ENCODE results near the gene RABGAP1L. TPM values are rescaled to one million over a fixed set of nuclear protein-coding genes. Genes with fewer than 3 reads are reported as not detected.

The RABGAP1L gene
- polyA plus RNA-seq, 3 donors: 35.2 to 75.3 (median 63.3) TPM

DNA sequence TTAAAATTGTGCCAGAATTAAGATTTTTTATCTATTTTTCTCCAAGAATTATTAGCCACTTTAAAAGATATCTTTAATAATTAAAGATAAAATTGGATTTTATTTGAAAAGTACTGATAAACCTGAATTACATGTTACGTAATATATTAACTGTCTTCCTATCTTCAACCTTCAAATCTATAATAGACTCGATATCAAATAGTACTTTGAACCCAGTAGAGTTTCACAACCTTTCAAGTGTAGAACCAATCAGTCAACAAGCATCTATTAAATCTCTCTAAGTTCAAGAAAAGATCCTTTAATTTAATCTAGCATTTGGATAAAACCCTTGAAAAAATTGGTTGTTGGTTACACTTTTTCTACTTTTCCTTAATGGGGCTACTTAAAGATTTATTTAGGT lies 559.9 kb downstream of the RABGAP1L start:
- no peaks in the 10 kb centered on the region for H3K4me1 ChIP-seq (ENCODE audit: control insufficient read depth in 1 of 2, insufficient read depth in 2 of 2, low read length in 2 of 2)
- Mint-ChIP-seq H3K27me3 (ENCODE audit: low read depth in 3 of 3) (peaks cover 0 to 2% (median 0%) of the 10 kb centered on the region in 3 donors), H3K4me1 (no peaks in the 10 kb centered on the region), H3K9me3 (peaks cover 0 to 1% (median 0%) of the 10 kb centered on the region in 7 donors), H3K27ac (no peak overlapping the region), H3K36me3 (no peaks in the 10 kb centered on the region), H3K4me3 (no peak overlapping the region)
- WGBS (ENCODE audit: insufficient coverage): no CpG with 5 or more reads among the region's 2 CpGs
- H4K20me1 ChIP-seq (ENCODE audit: insufficient read depth, low read length): no peaks in the 10 kb centered on the region
- intact Hi-C loops (cut with micrococcal nuclease): no loop called here
- no peak overlapping the region for H3K9ac ChIP-seq (ENCODE audit: insufficient read depth, low read length, poor library complexity, severe bottlenecking)
- TF ChIP-seq, protein P1, sequence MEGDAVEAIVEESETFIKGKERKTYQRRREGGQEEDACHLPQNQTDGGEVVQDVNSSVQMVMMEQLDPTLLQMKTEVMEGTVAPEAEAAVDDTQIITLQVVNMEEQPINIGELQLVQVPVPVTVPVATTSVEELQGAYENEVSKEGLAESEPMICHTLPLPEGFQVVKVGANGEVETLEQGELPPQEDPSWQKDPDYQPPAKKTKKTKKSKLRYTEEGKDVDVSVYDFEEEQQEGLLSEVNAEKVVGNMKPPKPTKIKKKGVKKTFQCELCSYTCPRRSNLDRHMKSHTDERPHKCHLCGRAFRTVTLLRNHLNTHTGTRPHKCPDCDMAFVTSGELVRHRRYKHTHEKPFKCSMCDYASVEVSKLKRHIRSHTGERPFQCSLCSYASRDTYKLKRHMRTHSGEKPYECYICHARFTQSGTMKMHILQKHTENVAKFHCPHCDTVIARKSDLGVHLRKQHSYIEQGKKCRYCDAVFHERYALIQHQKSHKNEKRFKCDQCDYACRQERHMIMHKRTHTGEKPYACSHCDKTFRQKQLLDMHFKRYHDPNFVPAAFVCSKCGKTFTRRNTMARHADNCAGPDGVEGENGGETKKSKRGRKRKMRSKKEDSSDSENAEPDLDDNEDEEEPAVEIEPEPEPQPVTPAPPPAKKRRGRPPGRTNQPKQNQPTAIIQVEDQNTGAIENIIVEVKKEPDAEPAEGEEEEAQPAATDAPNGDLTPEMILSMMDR (IDR thresholded peaks at IDR 0.05): no peak
- no peaks in the 10 kb centered on the region for H3K36me3 ChIP-seq (replicated peaks in 1 of 2; ENCODE audit: control insufficient read depth in 1 of 2, insufficient read depth in 2 of 2, low read length in 2 of 2)
- no peaks in the 10 kb centered on the region for H3K27me3 ChIP-seq (ENCODE audit: control insufficient read depth in 2 of 2, insufficient read depth in 2 of 2, low read length in 2 of 2)
- H2AFZ ChIP-seq (ENCODE audit: insufficient read depth, low read depth, low read length, poor library complexity, severe bottlenecking): no peak overlapping the region
- H3K4me3 ChIP-seq (replicated peaks in 1 of 3; ENCODE audit: low read depth in 2 of 3, low read length in 3 of 3): no peak overlapping the region
- DNase-seq: no peak
- H3K9me3 ChIP-seq (replicated peaks in 1 of 2; ENCODE audit: control insufficient read depth in 1 of 2, insufficient read depth in 1 of 2, low read length in 2 of 2): no peaks in the 10 kb centered on the region
- H3K4me2 ChIP-seq (replicated peaks; ENCODE audit: extremely low read depth, low read length, poor library complexity, severe bottlenecking): no peak overlapping the region
- no peak overlapping the region for H3K27ac ChIP-seq (ENCODE audit: low read depth in 1 of 2, low read length in 2 of 2)
- no peaks in the 10 kb centered on the region for H3K79me2 ChIP-seq (ENCODE audit: insufficient read depth, low read length)

DNA sequence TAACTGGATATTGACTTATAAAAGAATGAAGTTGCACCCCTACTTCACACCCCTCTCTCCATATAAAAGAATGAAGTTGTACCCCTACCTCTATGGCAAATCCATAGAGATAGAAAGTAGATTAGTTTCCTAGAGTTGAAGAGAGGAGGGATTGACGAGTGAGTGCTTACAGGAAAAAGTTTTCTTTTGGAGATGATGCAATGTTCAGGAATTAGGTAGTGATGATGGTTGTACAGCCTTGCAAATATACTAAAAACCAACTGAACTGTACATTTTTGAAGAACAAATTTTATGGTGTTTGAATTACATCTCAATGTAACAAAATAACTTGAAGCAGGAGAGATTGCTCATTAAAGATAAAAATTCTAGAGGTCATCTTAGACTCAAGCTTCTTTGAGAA lies 561.3 kb downstream of the RABGAP1L start:
- Mint-ChIP-seq H3K4me1 (no peaks in the 10 kb centered on the region), H3K36me3 (no peaks in the 10 kb centered on the region), H3K9me3 (peaks cover 0 to 1% (median 0%) of the 10 kb centered on the region in 7 donors), H3K27me3 (ENCODE audit: low read depth in 3 of 3) (peaks cover 0 to 2% (median 0%) of the 10 kb centered on the region in 3 donors), H3K4me3 (no peak overlapping the region), H3K27ac (no peak overlapping the region)
- no CpG with 5 or more reads among the region's 1 CpG for WGBS (ENCODE audit: insufficient coverage)
- no peak overlapping the region for H3K4me3 ChIP-seq (replicated peaks in 1 of 3; ENCODE audit: low read depth in 2 of 3, low read length in 3 of 3)
- no peaks in the 10 kb centered on the region for H3K79me2 ChIP-seq (ENCODE audit: insufficient read depth, low read length)
- intact Hi-C loops (cut with micrococcal nuclease): no loop called here
- no peaks in the 10 kb centered on the region for H3K4me1 ChIP-seq (ENCODE audit: control insufficient read depth in 1 of 2, insufficient read depth in 2 of 2, low read length in 2 of 2)
- no peaks in the 10 kb centered on the region for H3K9me3 ChIP-seq (replicated peaks in 1 of 2; ENCODE audit: control insufficient read depth in 1 of 2, insufficient read depth in 1 of 2, low read length in 2 of 2)
- DNase-seq: no peak
- H4K20me1 ChIP-seq (ENCODE audit: insufficient read depth, low read length): no peaks in the 10 kb centered on the region
- no peak overlapping the region for H2AFZ ChIP-seq (ENCODE audit: insufficient read depth, low read depth, low read length, poor library complexity, severe bottlenecking)
- H3K4me2 ChIP-seq (replicated peaks; ENCODE audit: extremely low read depth, low read length, poor library complexity, severe bottlenecking): no peak overlapping the region
- H3K27me3 ChIP-seq (ENCODE audit: control insufficient read depth in 2 of 2, insufficient read depth in 2 of 2, low read length in 2 of 2): no peaks in the 10 kb centered on the region
- no peak overlapping the region for H3K9ac ChIP-seq (ENCODE audit: insufficient read depth, low read length, poor library complexity, severe bottlenecking)
- no peaks in the 10 kb centered on the region for H3K36me3 ChIP-seq (replicated peaks in 1 of 2; ENCODE audit: control insufficient read depth in 1 of 2, insufficient read depth in 2 of 2, low read length in 2 of 2)
- TF ChIP-seq, protein P1 (IDR thresholded peaks at IDR 0.05): no peak
- no peak overlapping the region for H3K27ac ChIP-seq (ENCODE audit: low read depth in 1 of 2, low read length in 2 of 2)

All from CD14-positive monocyte (primary cell).